Endothelial cell of umbilical vein (primary cell): ENCODE measurements around the gene ASXL2. TPM values are rescaled to one million over a fixed set of nuclear protein-coding genes. Genes with fewer than 3 reads are reported as not detected.

Experiments used
- BruUV-seq: library from RNA; stranded (reverse); fragments of 400-500 nt; replicated peaks from 2 replicates; lab custom pipeline; 2021; lab: Mats Ljungman, UMichigan
- CTCF ChIA-PET: fragments of 300-600, 350-600 bp; sonication (Branson Sonifier 250); formaldehyde crosslinking; loops from one replicate; lab custom pipeline; 2021; ENCODE audit warnings: antibody characterized with exemption, inconsistent platforms; lab: Charles Lee
- POLR2A ChIA-PET: fragments of 300-600, 350-600 bp; sonication (Branson Sonifier 250); formaldehyde crosslinking; loops from one replicate; lab custom pipeline; 2021; ENCODE audit warnings: antibody characterized with exemption, inconsistent platforms; lab: Charles Lee
- DNase-seq: peaks from one replicate; pipeline ENCODE4 v3.0.0-alpha.2; 2011; ENCODE audit warnings: low read depth, low spot score
- FAIRE-seq: peaks from 2 replicates; lab custom pipeline; 2011; peaks lifted over from hg19 to GRCh38; lab: Jason Lieb, UNC
- H2AFZ ChIP-seq: 2 replicates; pipeline ENCODE4 v1.6.0; 2012; ENCODE audit warnings: low read depth, low read length, control low read depth, inconsistent platforms
- H3K27ac ChIP-seq: 2 replicates; pipeline ENCODE4 v1.5.1; 2011; ENCODE audit warnings: low read depth, mild to moderate bottlenecking, control low read depth, low read length, moderate library complexity; ENCODE audit not compliant: insufficient read depth
- H3K27me3 ChIP-seq, 2 experiments: 2 replicates each; pipeline versions ENCODE4 v1.6.0 to v1.6.1; 2011; ENCODE audit warnings: low read length in 2 of 2, mixed read lengths in 1 of 2; ENCODE audit not compliant: control insufficient read depth in 2 of 2, insufficient read depth in 2 of 2
- H3K36me3 ChIP-seq, 2 experiments: 2 replicates in 1 of 2; 3 replicates in 1 of 2; pipeline ENCODE4 v1.5.1; 2011; ENCODE audit warnings: low read length in 2 of 2, mild to moderate bottlenecking in 1 of 2, moderate library complexity in 1 of 2; ENCODE audit not compliant: control insufficient read depth in 2 of 2, insufficient read depth in 2 of 2; ENCODE audit errors: extremely low read depth in 1 of 2
- H3K4me1 ChIP-seq: 3 replicates; pipeline ENCODE4 v1.5.1; 2011; ENCODE audit warnings: mild to moderate bottlenecking, low read length; ENCODE audit not compliant: control insufficient read depth, insufficient read depth; ENCODE audit errors: extremely low read depth
- H3K4me2 ChIP-seq: 2 replicates; pipeline ENCODE4 v1.6.1; 2011; ENCODE audit warnings: low read length, control low read depth, mixed read lengths; ENCODE audit not compliant: insufficient read depth
- H3K4me3 ChIP-seq, 3 experiments: fragments of 200-600 bp in 1 of 3; sonication (generic), shearing (Covaris generic) in 1 of 3; replicated peaks in 1 of 3; 2 replicates each; pipeline ENCODE4 v1.5.1; 2011 to 2016; ENCODE audit warnings: control low read depth in 3 of 3, low read length in 3 of 3, mild to moderate bottlenecking in 2 of 3, inconsistent platforms in 1 of 3, low read depth in 1 of 3, moderate library complexity in 1 of 3; ENCODE audit not compliant: insufficient read depth in 1 of 3
- H3K79me2 ChIP-seq: 2 replicates; pipeline ENCODE4 v1.6.0; 2012; ENCODE audit warnings: low read length, inconsistent platforms; ENCODE audit not compliant: control insufficient read depth, insufficient read depth
- H3K9ac ChIP-seq: replicated peaks from 2 replicates; pipeline ENCODE3; 2011; ENCODE audit warnings: low read length, control low read depth; ENCODE audit not compliant: insufficient read depth; ENCODE audit errors: extremely low read depth
- H3K9me1 ChIP-seq: replicated peaks from 3 replicates; pipeline ENCODE4 v1.6.0; 2011; ENCODE audit warnings: mild to moderate bottlenecking, low read length; ENCODE audit not compliant: control insufficient read depth, insufficient read depth; ENCODE audit errors: extremely low read depth
- H3K9me3 ChIP-seq: replicated peaks from 2 replicates; pipeline ENCODE4 v1.5.1; 2012; ENCODE audit warnings: low read length, inconsistent platforms; ENCODE audit not compliant: control insufficient read depth, insufficient read depth
- H4K20me1 ChIP-seq: replicated peaks from 2 replicates; pipeline ENCODE3; 2011; ENCODE audit warnings: mild to moderate bottlenecking, low read length; ENCODE audit not compliant: control insufficient read depth, insufficient read depth; ENCODE audit errors: extremely low read depth
- EZH2 ChIP-seq: IDR thresholded peaks from 2 replicates; pipeline ENCODE4 v1.6.1; 2012; ENCODE audit warnings: borderline replicate concordance, low read depth, mild to moderate bottlenecking, moderate library complexity, low read length, inconsistent platforms; ENCODE audit not compliant: severe bottlenecking
- FOS ChIP-seq: IDR thresholded peaks from 2 replicates; pipeline ENCODE4 v1.6.1; 2011; ENCODE audit warnings: mild to moderate bottlenecking, low read length, moderate library complexity, borderline replicate concordance; ENCODE audit not compliant: insufficient read depth
- GATA2 ChIP-seq: IDR thresholded peaks from 2 replicates; pipeline ENCODE4 v1.7.0; 2011; ENCODE audit warnings: low read depth, mild to moderate bottlenecking, moderate library complexity, mixed read lengths, low read length; ENCODE audit not compliant: insufficient read length, insufficient read depth
- JUN ChIP-seq: IDR thresholded peaks from 2 replicates; pipeline ENCODE4 v1.6.1; 2011; ENCODE audit warnings: borderline replicate concordance, low read depth; ENCODE audit not compliant: insufficient read length, insufficient read depth
- MYC ChIP-seq: IDR thresholded peaks from one replicate; pipeline ENCODE4 v1.6.1; 2011; ENCODE audit warnings: mild to moderate bottlenecking, low read depth, low read length
- POLR2A ChIP-seq: IDR thresholded peaks from 2 replicates; pipeline ENCODE4 v1.6.1; 2012; ENCODE audit warnings: low read depth, mild to moderate bottlenecking, control low read depth, low read length
- POLR2AphosphoS5 ChIP-seq: IDR thresholded peaks from 2 replicates; pipeline ENCODE4 v1.6.1; 2012; ENCODE audit warnings: low read depth, mild to moderate bottlenecking, control low read depth, low read length, moderate library complexity; ENCODE audit not compliant: insufficient read depth
- dilution Hi-C: fragments of 300-500 bp; cut with MboI; formaldehyde crosslinking; loops from one replicate; pipeline ENCODE4 v1.15.0; 2019; ENCODE audit warnings: low sequenced_read_pairs; ENCODE audit not compliant: extremely low pct_ligation_motif_present
- intact Hi-C: fragments of 100-400 bp; cut with micrococcal nuclease; formaldehyde crosslinking; loops from one replicate; pipeline ENCODE4 v1.10.0; 2022
- polyA plus RNA-seq, 4 experiments: library from polyadenylated mRNA; depleted of rRNA in 3 of 4; stranded (reverse) in 3 of 4; unstranded in 1 of 4; fragments of >200 nt; gene quantifications; 2 replicates each; pipeline versions ENCODE4 v1.2.1 to v1.2.3, GENCODE V29; 2011 to 2012; ENCODE audit warnings: missing spikeins in 1 of 4
- total RNA-seq: library from RNA; stranded (reverse); gene quantifications from 2 replicates; pipeline ENCODE4 v1.2.3, GENCODE V29; 2021
- TF ChIP-seq, protein P1 (sequence below): IDR thresholded peaks from 2 replicates; pipeline ENCODE4 v1.6.1; 2011; ENCODE audit not compliant: insufficient read depth, insufficient read length
- TF ChIP-seq, protein P2 (sequence below), 2 donors: IDR thresholded peaks; 1 replicate in 1 of 2; 2 replicates in 1 of 2; pipeline ENCODE4 v1.5.1; 2011; ENCODE audit warnings: low read length in 2 of 2, mild to moderate bottlenecking in 2 of 2, moderate library complexity in 2 of 2, control low read depth in 1 of 2, inconsistent platforms in 1 of 2, low read depth in 1 of 2; ENCODE audit not compliant: insufficient read depth in 1 of 2; ENCODE audit errors: extremely low read depth in 1 of 2

Gene ASXL2
- total and polyA plus RNA-seq, 2 donors (not counting 3 experiments of a cell fraction or from before 2014, with no cell fraction given), result 6.1 to 33.8 TPM

- H3K36me3 ChIP-seq, result no peaks in the 10 kb centered on the region
- CTCF ChIA-PET, result no interaction called here
- intact Hi-C loops (loop anchor here (10.0 kb wide), 1 partner anchor 242 kb away; no protein-coding TSS in a partner anchor), dilution Hi-C loops (no loop called here)
- POLR2A ChIA-PET, result no interaction called here
- H3K27ac ChIP-seq, result no peak overlapping the region
- H2AFZ ChIP-seq, result no peak overlapping the region
- no peak overlapping the region for H3K4me3 ChIP-seq
- H3K4me1 ChIP-seq, result peaks cover 5% of the 10 kb centered on the region
- no peak for FAIRE-seq
- no TSS peak for BruUV-seq
- H4K20me1 ChIP-seq, result peaks cover 4% of the 10 kb centered on the region
- H3K9me3 ChIP-seq, result no peaks in the 10 kb centered on the region
- peaks cover 56% of the 10 kb centered on the region for H3K79me2 ChIP-seq
- TF ChIP-seq POLR2A (no peak), MYC (no peak), GATA2 (no peak), EZH2 (no peak), FOS (no peak), JUN (no peak), POLR2AphosphoS5 (no peak)
- TF ChIP-seq, protein P1, sequence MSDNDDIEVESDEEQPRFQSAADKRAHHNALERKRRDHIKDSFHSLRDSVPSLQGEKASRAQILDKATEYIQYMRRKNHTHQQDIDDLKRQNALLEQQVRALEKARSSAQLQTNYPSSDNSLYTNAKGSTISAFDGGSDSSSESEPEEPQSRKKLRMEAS, result no peak
- TF ChIP-seq, protein P2, sequence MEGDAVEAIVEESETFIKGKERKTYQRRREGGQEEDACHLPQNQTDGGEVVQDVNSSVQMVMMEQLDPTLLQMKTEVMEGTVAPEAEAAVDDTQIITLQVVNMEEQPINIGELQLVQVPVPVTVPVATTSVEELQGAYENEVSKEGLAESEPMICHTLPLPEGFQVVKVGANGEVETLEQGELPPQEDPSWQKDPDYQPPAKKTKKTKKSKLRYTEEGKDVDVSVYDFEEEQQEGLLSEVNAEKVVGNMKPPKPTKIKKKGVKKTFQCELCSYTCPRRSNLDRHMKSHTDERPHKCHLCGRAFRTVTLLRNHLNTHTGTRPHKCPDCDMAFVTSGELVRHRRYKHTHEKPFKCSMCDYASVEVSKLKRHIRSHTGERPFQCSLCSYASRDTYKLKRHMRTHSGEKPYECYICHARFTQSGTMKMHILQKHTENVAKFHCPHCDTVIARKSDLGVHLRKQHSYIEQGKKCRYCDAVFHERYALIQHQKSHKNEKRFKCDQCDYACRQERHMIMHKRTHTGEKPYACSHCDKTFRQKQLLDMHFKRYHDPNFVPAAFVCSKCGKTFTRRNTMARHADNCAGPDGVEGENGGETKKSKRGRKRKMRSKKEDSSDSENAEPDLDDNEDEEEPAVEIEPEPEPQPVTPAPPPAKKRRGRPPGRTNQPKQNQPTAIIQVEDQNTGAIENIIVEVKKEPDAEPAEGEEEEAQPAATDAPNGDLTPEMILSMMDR (IDR thresholded peaks at IDR 0.05; ENCODE audit: extremely low read depth in 1 of 2, insufficient read depth in 1 of 2, low read depth in 1 of 2, low read length in 2 of 2), result no peak
- no peaks in the 10 kb centered on the region for H3K27me3 ChIP-seq
- no peak overlapping the region for H3K9ac ChIP-seq
- no peak for DNase-seq
- H3K4me2 ChIP-seq, result no peak overlapping the region
- no peaks in the 10 kb centered on the region for H3K9me1 ChIP-seq
These were observed 21.9 kb downstream of the ASXL2 start for GRCh38 chr2:25856377-25856776.
